ENCODE data around the gene SLC6A20. TPM values are rescaled to one million over a fixed set of nuclear protein-coding genes. Genes with fewer than 3 reads are reported as not detected.

SLC6A20 gene
- total RNA-seq, 1 donor from 2014 or later: 2.8 TPM

- no peak overlapping the region for H3K4me3 ChIP-seq (ENCODE audit: low read depth, low read length)
- TF ChIP-seq CTCF (conservative IDR thresholded peaks at IDR 0.05; ENCODE audit: low read depth, low read length): no peak
- no peak for DNase-seq (ENCODE audit: low read depth)
Measured at GRCh38 chr3:45816544-45816943, 20.2 kb upstream of the SLC6A20 start.

- DNase-seq (ENCODE audit: low read depth): no peak
Measured at GRCh38 chr3:45814322-45814721, 18.0 kb upstream of the SLC6A20 start.

GRCh38 chr3:45807681-45808540, 11.6 kb upstream of the SLC6A20 start:
- no peak overlapping the region for H3K4me3 ChIP-seq (ENCODE audit: low read depth, low read length)
- DNase-seq (ENCODE audit: low read depth): no peak
- no peak for TF ChIP-seq CTCF (conservative IDR thresholded peaks at IDR 0.05; ENCODE audit: low read depth, low read length)

More at GRCh38 chr3:45814322-45814721, 18.0 kb upstream of the SLC6A20 start:
- no peak overlapping the region for H3K4me3 ChIP-seq (ENCODE audit: low read depth, low read length)
- TF ChIP-seq CTCF (conservative IDR thresholded peaks at IDR 0.05; ENCODE audit: low read depth, low read length): no peak

- TF ChIP-seq CTCF (conservative IDR thresholded peaks at IDR 0.05; ENCODE audit: low read depth, low read length): no peak
- no peak overlapping the region for H3K4me3 ChIP-seq (ENCODE audit: low read depth, low read length)
- DNase-seq (ENCODE audit: low read depth): no peak
Measured at GRCh38 chr3:45807133-45807532, 10.8 kb upstream of the SLC6A20 start.

- TF ChIP-seq CTCF (conservative IDR thresholded peaks at IDR 0.05; ENCODE audit: low read depth, low read length): no peak
- no peak overlapping the region for H3K4me3 ChIP-seq (ENCODE audit: low read depth, low read length)
- DNase-seq (ENCODE audit: low read depth): no peak
Measured at GRCh38 chr3:45806072-45806471, 9.7 kb upstream of the SLC6A20 start.

GRCh38 chr3:45803252-45803935, 7.1 kb upstream of the SLC6A20 start:
- no peak overlapping the region for H3K4me3 ChIP-seq (ENCODE audit: low read depth, low read length)
- no peak for TF ChIP-seq CTCF (conservative IDR thresholded peaks at IDR 0.05; ENCODE audit: low read depth, low read length)
- no peak for DNase-seq (ENCODE audit: low read depth)

Measured in epithelial cell of proximal tubule (primary cell).